PC-9 (cell line): Measurements from ENCODE around the gene CACNB3.

Source experiments
- EZH2 ChIP-seq: fragments of 200-600 bp; sonication (generic); IDR thresholded peaks from 2 replicates; pipeline ENCODE4 v1.8.0; 2017; ENCODE audit warnings: antibody characterized with exemption, low read depth
- TF ChIP-seq, protein P1 (sequence below): fragments of 200-600 bp; sonication (generic); conservative IDR thresholded peaks from 2 replicates; pipeline ENCODE4 v1.6.1; 2017; ENCODE audit warnings: mixed run types, antibody characterized with exemption, mild to moderate bottlenecking, moderate library complexity

DNA sequence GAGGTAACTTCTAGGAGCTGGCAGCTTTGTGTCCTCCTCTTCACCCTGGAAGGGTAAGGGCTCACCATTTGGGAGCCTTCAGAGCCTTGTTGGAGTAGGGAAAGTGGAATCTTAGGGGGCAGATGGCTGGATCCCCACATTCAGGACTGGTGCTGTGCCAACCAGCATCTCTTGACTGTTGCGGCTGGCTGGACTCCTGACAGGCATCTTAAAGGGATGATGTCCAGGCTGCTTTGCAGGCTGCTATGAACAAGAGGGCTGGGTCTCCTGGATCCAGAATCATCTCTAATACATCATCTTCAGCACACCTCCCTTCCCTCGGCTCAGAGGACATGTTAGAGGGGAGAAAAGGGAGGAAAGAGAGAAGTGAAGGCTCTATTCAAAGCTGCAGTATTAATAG lies 4.4 kb downstream of the CACNB3 start:
- TF ChIP-seq, protein P1, sequence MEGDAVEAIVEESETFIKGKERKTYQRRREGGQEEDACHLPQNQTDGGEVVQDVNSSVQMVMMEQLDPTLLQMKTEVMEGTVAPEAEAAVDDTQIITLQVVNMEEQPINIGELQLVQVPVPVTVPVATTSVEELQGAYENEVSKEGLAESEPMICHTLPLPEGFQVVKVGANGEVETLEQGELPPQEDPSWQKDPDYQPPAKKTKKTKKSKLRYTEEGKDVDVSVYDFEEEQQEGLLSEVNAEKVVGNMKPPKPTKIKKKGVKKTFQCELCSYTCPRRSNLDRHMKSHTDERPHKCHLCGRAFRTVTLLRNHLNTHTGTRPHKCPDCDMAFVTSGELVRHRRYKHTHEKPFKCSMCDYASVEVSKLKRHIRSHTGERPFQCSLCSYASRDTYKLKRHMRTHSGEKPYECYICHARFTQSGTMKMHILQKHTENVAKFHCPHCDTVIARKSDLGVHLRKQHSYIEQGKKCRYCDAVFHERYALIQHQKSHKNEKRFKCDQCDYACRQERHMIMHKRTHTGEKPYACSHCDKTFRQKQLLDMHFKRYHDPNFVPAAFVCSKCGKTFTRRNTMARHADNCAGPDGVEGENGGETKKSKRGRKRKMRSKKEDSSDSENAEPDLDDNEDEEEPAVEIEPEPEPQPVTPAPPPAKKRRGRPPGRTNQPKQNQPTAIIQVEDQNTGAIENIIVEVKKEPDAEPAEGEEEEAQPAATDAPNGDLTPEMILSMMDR, result no peak
- TF ChIP-seq EZH2, result no peak
